Measurements from ENCODE around the gene ST6GALNAC4. TPM values are rescaled to one million over a fixed set of nuclear protein-coding genes. Genes with fewer than 3 reads are reported as not detected.

Gene ST6GALNAC4
- total and polyA plus RNA-seq, 10 of the 15 experiments (the other 5 are each of a cell fraction or from before 2014, with no cell fraction given): 4.2 to 63.2 (median 35.2) TPM

DNA sequence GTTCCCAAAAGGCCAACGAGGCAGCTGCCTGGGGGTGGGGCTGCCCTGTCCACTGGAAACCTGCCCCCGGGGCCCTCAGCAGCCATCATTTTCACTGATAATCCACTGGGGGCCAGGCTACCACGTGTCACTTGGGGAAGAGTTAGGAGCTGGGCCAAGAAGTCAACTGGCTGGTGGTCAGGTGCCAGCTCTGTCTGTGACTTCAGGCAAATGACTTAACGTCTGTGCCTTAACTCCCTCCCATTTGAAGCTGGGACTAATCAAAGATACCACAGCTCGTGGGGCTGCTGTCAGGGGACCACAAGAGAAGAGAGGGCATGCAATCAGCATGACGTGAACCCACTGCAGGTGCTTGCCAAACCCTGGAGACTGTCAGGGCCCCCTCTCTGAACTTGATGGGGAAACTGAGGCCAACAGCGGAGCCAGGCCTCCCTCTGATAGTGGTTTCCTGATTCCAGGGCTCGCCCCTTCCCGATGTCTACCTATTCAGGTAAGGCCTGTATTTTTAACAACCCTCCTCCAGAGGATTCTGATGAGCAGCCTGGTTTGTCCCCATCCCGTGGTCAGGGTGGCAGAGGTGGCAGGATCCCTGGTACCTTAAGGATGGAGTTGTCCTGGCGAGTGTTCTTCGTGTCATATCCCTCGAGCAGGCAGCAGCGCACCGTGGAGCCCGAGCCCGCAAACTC, 33.1 kb upstream of the ST6GALNAC4 start:
- Histone ChIP-seq H3K9me3 (replicated peaks; ENCODE audit: control insufficient read depth, insufficient read depth, low read length) (no peaks in the 10 kb centered on the region), H3K4me1 (ENCODE audit: control insufficient read depth, insufficient read depth, low read length) (peaks cover 5% of the 10 kb centered on the region), H3K79me2 (ENCODE audit: control insufficient read depth, insufficient read depth, low read length) (no peaks in the 10 kb centered on the region; the same call in none of the 2 replicates), H3K9ac (ENCODE audit: control insufficient read depth, insufficient read depth, low read length) (no peak overlapping the region), H3K27me3 (replicated peaks in 1 of 2; ENCODE audit: control insufficient read depth in 2 of 2, insufficient read depth in 2 of 2, low read length in 1 of 2) (no peaks in the 10 kb centered on the region), H3K36me3 (ENCODE audit: control insufficient read depth in 2 of 2, insufficient read depth in 2 of 2, low read length in 1 of 2) (no peaks in the 10 kb centered on the region; a peak in 3 of 4 replicates), H2AFZ (ENCODE audit: control insufficient read depth, low read depth, low read length) (no peak overlapping the region), H4K20me1 (ENCODE audit: control insufficient read depth, insufficient read depth) (0 out of 2 replicates have a peak, but pooled peaks cover 1% of the 10 kb centered on the region), H3K4me3 (no peak overlapping the region), H3K4me2 (ENCODE audit: control insufficient read depth, insufficient read depth) (no peak overlapping the region), H3K27ac (ENCODE audit: control insufficient read depth, insufficient read depth) (no peak overlapping the region)
- TF ChIP-seq EP300 (IDR thresholded peaks at IDR 0.05; ENCODE audit: borderline replicate concordance in 1 of 2, control insufficient read depth in 1 of 2, low read depth in 2 of 2, low read length in 2 of 2) (no peak), EED (IDR thresholded peaks at IDR 0.05; ENCODE audit: low read depth) (no peak), NBN (IDR thresholded peaks at IDR 0.05) (no peak), ZNF217 (IDR thresholded peaks at IDR 0.05) (no peak)
- TF ChIP-seq, protein P1, sequence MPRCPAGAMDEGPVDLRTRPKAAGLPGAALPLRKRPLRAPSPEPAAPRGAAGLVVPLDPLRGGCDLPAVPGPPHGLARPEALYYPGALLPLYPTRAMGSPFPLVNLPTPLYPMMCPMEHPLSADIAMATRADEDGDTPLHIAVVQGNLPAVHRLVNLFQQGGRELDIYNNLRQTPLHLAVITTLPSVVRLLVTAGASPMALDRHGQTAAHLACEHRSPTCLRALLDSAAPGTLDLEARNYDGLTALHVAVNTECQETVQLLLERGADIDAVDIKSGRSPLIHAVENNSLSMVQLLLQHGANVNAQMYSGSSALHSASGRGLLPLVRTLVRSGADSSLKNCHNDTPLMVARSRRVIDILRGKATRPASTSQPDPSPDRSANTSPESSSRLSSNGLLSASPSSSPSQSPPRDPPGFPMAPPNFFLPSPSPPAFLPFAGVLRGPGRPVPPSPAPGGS (IDR thresholded peaks at IDR 0.05; ENCODE audit: borderline replicate concordance, insufficient read depth, low read depth, low read length, poor library complexity, severe bottlenecking): no peak
- ATAC-seq (no peak), FAIRE-seq (no peak), DNase-seq (ENCODE audit: low read depth, low spot score) (no peak)
- no TSS peak for BruUV-seq (replicated peaks)
- 89% methylated on average over 17 of the region's 17 CpGs for WGBS (ENCODE audit: insufficient coverage, insufficient replicate concordance, low lambda C conversion rate, missing lambda C conversion rate)
- CTCF ChIA-PET: interaction anchor here (0.5 to 13.8 kb wide), 2 partner anchors 82 to 166 kb away, joined by 3 to 332 read pairs; no protein-coding TSS in a partner anchor
- POLR2A ChIA-PET: no interaction called here
- in situ Hi-C loops (cut with MboI): no loop called here
- intact Hi-C loops (cut with micrococcal nuclease; ENCODE audit: unreplicated experiment): no loop called here
- SMC1A ChIA-PET (ENCODE audit: uncharacterized antibody, unreplicated experiment): no interaction called here
- RAD21 ChIA-PET (ENCODE audit: unreplicated experiment): no interaction called here
